GM19025 (cell line): ENCODE data around the gene MEOX2.

Experiments
- ATAC-seq: cut with Tn5 transposase; IDR thresholded peaks from one replicate; pipeline ENCODE4 v1.9.1; 2021; ENCODE audit warnings: mild to moderate bottlenecking, low read depth, moderate library complexity; ENCODE audit not compliant: unreplicated experiment

The MEOX2 gene

DNA sequence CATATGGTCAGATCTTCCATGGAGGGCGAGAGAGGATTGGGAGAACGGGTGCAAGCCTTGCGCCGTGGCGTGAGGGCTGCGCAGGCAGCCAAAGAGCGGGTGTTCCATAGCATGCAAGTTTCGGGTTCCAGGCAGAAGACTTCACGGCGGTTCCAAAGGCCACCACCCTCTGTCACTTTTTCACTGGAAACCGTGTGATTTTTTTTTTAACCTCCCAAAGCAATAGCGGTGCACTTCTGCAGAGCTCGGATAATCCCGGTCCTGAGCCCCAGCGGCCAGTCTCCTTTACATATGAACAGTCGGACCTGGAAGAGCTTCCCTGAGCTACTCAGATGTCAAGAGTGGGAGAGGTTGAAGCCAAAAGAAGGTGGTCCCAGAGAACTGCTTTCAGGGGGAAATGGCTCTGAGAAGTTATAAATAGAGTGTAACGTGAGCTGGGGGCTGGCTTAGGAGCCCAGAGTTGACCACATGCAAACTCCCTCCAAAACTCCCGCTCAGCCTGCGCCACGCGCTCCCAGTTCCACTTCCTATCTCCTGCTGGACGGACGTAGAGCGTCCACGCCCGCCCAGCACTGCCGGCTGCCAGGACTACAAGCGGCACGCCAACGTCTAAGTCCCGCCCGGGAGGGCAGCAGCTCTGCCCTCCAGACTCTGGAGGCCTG, at the start of gene MEOX2:
Gene MEOX2 (minus strand): TSS at position 389 of the 662 bp plus-strand sequence. CDS start 281 bp downstream, at position 108.
- no peak for ATAC-seq

DNA sequence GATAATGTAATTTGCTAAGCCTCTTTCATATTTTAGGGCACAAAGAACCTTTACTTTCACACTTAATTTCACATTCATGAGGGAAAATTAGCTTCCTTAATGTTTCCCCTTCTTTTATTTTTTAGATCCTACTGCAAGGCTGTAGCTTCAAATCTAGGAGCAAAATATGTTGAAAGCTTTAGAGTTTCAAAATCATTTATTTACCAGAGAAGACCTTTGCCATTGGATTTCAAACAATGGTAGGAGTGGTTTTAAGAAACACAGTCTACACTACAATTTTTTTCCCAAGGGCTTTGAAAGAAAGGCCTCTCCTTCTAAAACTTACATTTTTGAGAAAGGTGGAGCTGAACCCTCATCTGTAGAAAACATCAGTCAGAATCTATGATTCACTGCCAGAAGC, 43.3 kb upstream of the MEOX2 start:
- ATAC-seq = no peak

DNA sequence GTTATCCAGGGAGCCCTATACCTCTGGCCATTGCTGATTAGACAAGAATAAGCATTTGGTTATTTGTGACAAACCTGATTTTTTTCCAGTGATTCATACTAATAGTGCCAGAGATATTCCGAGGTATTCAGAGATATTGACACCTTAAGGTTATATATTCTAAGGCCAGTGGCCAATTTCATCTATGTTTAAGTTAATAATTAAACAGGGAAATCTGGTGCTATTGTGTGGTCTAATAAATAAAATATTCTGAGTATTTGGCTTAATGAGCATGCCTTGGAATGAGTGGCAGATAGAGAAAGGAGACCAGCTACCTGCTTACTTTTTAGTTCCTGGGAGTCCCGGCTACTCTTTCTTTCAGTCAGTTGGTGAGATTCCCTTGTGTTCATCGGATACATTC, 38.6 kb upstream of the MEOX2 start:
- ATAC-seq = no peak

DNA sequence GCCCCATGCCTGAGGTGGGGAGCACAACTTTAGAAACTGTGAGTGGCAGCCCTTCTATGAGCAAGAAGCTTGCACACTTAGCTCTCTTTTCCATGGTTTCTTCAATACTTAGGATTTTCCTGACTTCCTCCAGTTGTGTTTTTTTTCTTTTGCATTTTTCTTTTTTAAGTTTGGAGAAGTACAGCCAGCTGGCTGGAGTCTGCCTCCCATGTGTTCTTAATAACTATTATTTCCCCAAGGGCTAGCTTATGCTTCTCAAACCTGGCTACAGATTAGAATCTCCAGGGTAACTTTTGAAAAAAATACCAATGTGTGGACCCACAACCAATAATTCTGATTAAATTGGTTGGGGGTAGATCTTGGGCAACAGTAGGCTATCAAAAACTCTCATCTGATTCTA, 37.4 kb upstream of the MEOX2 start:
- ATAC-seq = no peak

DNA sequence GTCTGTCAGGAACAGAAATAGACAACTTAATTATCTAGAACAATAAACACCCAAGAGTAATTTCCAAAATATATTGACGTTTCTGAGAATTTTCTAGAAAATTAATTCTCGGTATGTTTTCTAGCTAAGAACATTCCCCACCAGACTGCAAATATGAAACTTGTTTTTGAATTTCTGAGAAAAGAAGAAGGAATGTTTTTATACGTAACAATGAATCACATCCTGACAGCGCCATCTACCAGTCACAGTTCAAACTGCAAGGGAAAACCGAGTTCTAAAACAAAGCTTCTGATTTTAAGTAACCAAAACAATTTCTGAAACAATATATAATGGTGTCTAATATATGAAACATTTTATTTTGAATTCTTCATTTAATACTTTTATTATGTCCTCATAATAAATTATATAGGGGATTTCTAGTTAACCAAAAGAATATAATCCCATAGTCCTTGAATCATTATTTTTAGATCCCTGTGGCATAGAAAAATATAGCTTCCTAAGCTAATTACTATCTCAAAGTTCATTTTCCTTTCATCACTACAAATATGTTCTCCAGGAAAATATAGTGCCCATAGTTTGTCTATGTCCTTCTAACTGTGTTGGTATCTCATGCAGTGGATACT, 34.5 kb upstream of the MEOX2 start:
- no peak for ATAC-seq

DNA sequence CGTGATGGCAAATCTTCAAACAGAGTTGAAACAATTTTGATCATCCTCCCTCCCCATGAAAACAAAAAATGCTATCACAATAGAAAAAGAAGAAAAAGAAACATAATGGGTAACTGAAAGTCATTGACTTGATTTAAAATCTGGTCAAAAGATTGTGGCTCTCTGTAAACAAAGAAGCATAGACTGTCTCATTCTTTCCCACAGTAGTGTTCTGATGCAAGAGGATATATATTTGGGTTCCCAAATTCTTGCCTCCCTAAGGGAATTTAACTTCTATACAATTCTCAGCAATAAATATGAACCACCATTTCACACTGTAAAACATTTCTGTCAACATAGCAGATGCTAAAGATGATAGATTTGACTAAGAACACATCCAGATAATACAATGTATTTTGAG, 32.8 kb upstream of the MEOX2 start:
- no peak for ATAC-seq

DNA sequence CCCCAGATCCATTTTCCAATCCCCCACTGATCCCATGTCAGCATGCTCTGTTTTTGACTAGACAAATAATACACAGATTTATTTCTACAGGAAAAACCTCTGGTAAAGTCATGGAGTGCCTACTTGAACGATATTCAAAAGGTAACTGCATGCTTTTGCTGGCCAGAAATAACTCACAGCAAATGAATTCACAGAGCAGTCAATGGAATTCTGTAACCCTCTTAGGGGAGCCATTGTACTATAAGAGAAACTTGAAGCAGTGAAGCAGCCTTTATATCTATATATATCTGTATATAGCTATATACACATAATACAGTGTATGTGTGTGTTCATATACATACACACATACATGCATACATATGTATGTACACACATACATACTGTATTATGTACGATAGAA, 29.0 kb upstream of the MEOX2 start:
- ATAC-seq = no peak

DNA sequence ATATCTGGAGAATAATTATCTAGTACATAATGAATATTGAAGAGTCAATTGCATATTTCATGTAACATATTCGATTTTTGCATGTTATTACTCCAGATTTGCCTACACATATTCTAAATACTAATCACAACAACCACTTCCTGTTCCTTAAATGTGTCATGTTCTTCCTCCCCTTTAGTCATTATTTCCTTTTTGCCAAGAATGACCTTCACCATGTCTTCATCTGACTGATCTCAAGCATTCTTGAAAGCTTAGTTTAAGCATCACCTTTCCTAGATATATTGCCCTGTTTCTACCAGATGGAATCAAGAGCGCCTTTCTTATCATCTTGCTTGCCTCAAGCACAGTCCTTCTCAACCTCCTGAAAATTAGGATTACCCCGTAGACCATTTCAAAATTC, 23.5 kb upstream of the MEOX2 start:
- ATAC-seq = no peak

DNA sequence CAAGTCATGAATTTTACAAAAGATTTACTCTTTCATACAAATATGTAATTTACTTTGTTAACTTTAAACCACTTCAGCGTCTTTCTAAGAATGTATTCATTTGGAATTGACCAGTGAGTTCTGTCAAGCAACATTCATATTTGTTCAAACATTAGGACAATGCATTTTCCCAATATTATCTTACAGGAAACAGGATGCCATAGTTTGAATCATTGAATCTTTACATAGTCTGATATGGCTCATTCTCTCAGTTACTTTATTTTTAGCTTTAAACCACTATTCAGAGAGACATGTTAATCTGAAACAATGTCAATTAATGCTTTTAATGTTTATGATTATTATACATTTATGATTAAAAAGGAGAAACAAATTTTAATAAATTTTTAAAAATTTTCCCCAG, 21.1 kb upstream of the MEOX2 start:
- ATAC-seq = no peak

DNA sequence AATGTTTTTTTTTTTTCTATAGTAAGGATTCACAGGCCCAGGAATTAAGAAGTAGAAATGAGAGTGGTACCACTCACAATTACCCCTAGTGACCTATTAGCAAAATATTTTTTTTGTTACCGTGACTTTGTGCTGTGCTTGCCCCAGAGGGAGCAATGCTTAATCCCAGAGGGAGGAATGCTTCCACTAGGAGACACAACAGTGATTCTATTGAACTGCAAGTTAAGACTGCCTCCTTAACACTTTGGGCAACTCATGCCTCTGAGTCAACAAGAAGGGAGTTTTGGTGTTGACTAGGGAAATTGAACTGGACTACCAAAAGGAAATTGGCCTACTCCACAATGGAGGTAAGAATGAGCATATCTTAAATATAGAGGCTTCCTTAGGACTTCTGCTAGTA, 17.2 kb upstream of the MEOX2 start:
- ATAC-seq = no peak

DNA sequence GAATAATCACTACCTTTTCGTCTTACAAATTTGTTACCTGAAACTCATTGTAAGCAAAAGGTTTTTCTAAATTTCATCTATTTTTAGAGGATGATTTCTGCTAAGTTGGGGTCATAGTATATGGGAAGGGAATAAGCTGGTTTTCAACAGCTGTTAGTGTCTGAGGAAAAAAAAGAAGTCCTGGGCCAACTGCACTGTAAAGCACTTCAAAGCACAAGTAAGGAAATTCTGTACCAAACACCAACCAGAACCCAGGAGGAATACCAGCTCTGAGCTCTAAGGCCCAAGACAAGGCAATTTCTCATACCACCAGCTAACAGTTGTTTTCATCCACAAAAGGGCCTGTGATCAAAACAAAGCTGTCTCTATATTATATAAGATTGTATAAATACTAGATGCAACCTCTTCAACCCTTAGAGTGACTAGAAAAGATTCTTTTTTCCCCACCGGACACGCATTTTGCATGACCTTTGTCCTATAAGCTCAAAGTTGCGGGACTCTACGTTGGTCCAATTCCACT, 6.1 kb upstream of the MEOX2 start:
- no peak for ATAC-seq

DNA sequence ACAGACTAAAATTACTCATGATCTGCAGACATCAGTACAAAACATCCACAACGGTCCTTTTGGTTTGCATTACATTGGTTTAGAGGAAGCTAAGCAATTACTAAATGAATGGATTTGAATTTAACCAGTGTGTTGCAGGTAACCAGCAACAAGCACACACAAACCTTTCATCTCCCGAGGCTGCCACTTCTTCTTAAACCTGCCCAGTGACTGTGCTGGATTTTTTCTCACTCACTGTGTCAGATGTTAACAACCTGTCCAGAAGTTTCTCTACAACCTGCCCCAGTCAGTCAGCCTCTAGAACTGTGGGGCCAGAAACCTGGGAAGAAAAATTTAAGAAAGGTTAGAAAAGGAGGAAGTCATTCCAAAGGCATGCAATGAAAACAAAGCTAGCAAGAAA, 2.4 kb upstream of the MEOX2 start:
- no peak for ATAC-seq

DNA sequence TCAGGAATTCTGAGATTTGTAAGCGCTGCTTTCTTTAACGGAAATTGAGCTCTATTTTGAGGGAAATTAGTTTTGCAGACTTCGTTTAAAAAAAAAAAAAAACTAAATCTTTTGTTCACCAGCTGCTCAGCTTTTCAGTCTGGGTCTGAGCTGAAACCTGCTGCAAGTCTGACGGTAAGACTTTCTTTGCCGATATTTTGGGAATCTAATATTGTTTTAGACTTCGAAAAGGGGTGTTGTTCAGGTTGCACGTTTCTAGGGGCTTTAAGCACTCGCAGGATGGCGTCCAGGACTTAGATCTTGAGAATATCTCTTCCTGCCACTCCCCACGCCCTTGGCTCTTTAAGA, 1.8 kb upstream of the MEOX2 start:
- no peak for ATAC-seq

DNA sequence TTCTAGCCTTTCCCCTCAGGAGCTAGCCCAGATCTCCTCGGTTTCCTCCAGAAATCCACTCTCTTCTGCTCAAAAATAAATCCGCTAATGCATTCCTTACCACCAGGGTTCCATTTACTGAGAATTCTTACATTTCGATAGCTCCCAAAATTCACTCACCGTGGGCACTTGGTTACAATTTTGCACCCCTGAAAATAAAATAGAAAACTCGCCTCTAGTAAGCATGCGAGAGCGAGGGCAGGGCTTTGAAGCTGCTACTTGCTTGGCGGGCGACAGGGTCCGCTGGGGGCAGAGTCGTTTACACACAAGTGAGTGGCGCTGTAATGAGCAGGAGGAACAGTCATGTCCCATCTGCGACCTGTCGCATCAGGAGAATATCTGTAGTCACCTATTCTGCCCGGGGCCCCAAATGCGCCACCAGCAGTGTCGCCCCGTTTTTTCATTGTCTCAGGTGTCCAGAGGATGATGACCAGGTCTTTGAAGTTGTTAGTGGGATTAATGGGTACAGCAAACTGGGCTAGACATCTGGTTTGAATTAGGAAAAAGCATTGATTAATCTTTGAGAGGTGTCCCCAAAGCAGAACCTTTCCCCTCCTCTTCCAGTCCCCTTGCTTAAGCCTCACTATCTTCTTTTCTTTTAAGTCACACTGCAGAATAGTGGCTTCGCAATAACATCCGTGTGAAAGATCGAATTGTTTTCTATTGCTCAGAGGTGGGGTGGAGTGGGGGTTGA, 1.2 kb upstream of the MEOX2 start:
- ATAC-seq = no peak

DNA sequence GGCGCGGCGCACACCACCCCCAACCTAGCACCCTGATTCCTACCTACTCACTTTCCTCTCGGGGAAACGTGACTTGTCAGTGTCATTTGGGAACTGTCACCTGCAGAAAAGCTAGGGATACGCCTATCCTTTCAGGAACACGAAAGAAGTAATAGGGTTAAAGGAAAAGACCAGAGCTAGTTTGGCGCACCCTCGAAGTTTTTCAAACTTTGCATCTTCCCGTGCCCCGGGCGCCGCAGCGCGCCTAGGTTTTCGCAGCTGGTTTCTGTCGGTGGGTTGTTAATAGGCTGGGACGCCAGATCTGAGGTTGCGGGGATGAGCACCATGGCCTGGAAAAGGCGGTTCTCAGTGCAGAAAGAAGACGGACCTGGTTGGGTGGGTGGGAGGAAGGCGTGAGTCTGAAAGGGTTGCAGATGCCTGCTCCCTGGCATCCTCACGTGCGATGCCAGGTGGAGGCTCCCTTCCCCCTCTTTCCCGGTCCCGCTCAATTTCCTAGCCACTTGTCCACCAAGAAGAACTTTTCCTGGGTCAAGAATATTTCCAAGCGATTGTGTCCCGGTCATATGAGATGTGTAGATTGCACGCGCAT, 568 bp upstream of the MEOX2 start:
- ATAC-seq = no peak

DNA sequence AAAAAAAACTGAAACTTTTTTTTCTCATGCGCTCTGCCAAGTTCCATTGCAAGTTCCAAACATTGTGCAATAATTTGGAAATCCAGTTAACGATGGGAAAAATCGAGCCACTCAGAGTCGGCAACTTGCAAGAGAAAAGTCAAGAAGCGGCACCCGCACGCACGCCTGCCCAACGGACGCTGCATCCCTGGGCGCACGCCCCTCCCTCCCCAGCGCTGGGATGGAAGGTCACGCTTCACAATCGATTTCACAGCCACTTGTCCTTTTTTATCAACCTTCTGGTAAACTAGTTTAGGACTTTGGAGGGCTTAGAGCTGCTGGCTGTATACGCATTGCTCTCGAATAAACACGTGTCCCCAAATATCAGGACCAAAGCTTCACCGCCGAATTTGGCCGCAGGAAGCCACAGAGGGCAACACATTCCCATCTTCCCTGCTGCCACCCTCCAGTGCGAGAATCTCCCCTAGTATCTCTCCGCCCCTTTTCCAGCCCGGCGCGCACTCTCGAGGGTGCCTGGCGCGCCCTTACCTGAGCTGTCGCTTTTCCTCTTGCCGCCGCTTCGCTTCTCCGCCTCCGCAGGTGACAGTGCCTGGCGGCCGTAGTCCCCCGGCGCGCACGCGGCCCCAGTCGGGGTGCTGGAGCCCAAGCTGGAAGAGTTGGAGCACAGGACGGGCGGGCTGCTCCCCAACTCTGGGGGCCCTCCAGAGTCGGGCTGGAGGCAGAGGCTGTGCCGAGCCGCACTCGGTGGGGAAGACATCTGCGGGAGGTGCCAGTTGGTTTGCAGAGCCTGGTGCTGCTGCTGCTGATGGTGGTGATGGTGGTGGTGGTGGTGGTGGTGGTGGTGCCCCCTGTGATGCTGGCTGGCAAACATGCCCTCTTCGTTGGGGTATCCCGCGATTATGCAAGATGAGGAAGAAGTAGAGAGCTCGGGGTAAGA, 857 bp downstream of the MEOX2 start:
- no peak for ATAC-seq

DNA sequence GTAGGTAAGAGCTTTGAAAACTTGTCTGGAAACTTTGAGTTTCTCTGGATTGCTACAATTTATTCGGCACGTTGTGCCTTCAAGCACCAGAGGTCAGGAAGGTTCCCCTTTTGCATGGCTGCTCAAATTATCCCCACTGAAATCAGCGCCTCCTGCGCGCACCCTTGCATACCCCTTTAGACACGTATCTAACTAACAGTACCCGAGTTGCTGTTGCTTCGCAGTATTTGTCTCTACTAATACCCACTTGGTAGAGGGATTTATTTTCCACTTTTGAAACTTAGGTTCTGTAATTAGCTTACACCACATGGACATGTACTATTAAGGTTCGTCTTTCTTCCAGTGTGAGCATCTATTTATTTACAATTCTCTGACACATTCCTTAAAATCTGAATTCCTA, 1.6 kb downstream of the MEOX2 start:
- no peak for ATAC-seq

DNA sequence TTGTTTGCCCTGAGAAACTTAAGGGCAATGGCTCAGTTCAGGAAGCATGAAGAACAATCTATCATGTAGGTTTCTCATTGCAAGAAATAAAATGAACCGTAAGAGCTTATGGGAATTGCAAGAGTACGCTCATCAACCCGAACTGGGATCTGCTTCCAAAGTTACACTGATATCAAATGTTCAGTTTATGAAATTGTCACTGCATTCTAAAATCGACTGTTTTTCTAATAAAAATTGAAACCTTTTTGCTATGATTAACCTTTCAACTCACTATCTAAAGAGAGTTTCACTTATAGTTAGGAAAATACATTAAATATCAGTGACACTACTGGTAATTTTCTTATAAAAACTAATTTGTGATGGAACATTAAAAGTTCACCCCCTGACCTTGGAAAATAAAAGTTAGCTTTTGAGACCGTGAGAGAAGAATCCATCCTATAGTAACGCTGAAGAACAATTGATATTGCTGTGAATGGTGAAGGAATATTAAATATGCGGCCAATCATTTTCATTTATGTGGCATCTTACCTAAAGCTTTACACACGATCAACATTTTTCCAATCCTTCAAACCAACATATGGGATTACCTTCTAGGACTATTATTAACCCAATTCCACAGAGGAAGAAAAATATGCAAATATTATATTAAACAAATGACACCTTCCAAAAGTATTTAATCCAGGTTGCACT, 2.2 kb downstream of the MEOX2 start:
- no peak for ATAC-seq

DNA sequence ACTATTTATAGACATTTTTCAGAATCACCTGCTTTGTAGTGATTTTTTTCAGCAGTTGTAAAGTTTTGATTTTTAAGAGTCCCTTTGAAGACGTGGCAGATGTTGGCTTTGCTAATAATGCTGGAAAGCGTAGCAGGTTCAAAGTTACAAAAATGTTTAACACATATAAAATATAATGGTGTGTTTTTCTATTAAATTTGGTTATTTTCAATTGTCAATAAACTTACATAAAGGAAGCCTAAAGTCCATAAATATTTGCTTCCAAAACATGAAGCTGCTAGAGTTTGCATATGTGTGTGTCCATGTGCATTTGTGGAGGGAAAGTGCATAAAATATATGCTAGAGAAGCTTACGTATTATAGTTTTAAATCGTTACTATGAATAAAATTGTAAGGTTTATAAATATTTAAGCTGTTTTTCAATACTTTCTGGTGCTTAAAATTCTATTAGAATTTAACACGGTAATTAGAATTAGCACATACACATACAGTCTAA, 3.7 kb downstream of the MEOX2 start:
- no peak for ATAC-seq

DNA sequence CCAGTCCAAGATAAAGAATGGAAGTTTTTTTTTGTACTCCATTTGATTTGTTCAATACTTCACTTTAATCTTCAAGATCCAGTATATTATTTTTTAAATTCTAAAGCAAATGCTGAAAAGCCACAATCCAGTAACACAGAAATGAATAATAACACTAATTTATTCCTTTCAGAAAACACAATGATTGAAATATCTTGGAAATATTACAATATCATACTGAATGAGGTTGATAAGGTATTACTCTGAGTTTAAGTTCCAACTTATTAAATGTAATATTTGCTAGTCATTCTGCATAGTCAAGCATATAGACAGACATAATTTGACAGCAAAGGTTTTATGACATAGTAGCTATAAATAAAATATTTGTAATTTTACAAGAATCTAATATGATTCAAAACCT, 4.4 kb downstream of the MEOX2 start:
- ATAC-seq = no peak
